ENCODE measurements around the gene CA10. TPM values are rescaled to one million over a fixed set of nuclear protein-coding genes. Genes with fewer than 3 reads are reported as not detected.

CA10 gene
- total and polyA plus RNA-seq, 2 donors (not counting 1 experiment from before 2014, with no cell fraction given): not detected

DNA sequence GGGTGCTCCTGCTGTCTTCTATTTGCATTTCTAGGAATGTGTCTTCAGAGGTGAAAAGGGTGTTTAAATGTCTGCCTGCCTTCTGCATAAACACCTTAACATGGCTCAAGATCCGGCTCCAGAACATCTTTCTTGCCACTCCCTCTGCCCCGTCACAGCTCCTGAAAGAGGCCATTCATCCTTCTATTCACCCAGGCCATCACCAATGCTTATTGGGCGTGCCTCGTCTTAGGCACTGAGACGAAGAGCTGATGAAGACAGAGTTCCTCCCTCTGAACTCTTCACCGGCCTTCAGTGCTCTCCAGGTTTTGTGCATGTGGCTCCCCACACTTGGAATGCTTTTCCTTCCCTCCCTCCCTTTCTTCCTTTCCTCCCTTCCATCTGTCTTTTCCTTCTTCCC is 511.4 kb downstream of the CA10 start:
- H3K4me3 Mint-ChIP-seq: no peak overlapping the region
- WGBS (ENCODE audit: insufficient coverage): 63% methylated on average over 6 of the region's 6 CpGs
- no peaks in the 10 kb centered on the region for H3K4me1 Mint-ChIP-seq
- Histone ChIP-seq H3K4me2 (replicated peaks; ENCODE audit: low read depth, low read length, poor library complexity, severe bottlenecking) (no peak overlapping the region), H3K4me3 (ENCODE audit: control extremely low read depth in 1 of 5, extremely low read depth in 1 of 5, insufficient read depth in 1 of 5, low read depth in 2 of 5, low read length in 4 of 5) (no peak overlapping the region), H3K9me3 (ENCODE audit: control extremely low read depth in 1 of 3, control insufficient read depth in 2 of 3, insufficient read depth in 1 of 3, low read length in 2 of 3) (no peaks in the 10 kb centered on the region), H3K79me2 (ENCODE audit: control insufficient read depth, insufficient read depth, low read length) (no peaks in the 10 kb centered on the region), H3K27ac (ENCODE audit: low read length in 2 of 2) (no peak overlapping the region), H3K27me3 (replicated peaks in 1 of 4; ENCODE audit: control extremely low read depth in 1 of 4, control insufficient read depth in 3 of 4, insufficient read depth in 4 of 4, low read length in 3 of 4) (no peaks in the 10 kb centered on the region), H3K4me1 (ENCODE audit: control insufficient read depth in 2 of 2, insufficient read depth in 2 of 2, low read length in 2 of 2) (no peaks in the 10 kb centered on the region), H2AFZ (ENCODE audit: insufficient read depth, low read depth, low read length, poor library complexity, severe bottlenecking) (no peak overlapping the region), H3K36me3 (replicated peaks in 1 of 2; ENCODE audit: control extremely low read depth in 1 of 2, control insufficient read depth in 1 of 2, extremely low read depth in 1 of 2, insufficient read depth in 2 of 2, low read length in 1 of 2) (no peaks in the 10 kb centered on the region), H3K9ac (ENCODE audit: low read length) (no peak overlapping the region), H4K20me1 (ENCODE audit: control insufficient read depth, insufficient read depth, low read length, poor library complexity, severe bottlenecking) (no peaks in the 10 kb centered on the region)
- peaks cover 14% of the 10 kb centered on the region for H3K27me3 Mint-ChIP-seq
- ATAC-seq (ENCODE audit: low read depth): no peak
- ChIA-PET CTCF (no interaction called here), POLR2A (no interaction called here)
- no peak for TF ChIP-seq EZH2 (IDR thresholded peaks at IDR 0.05; ENCODE audit: borderline replicate concordance, insufficient read depth, low read depth, low read length, poor library complexity, severe bottlenecking)
- TF ChIP-seq, protein P1, sequence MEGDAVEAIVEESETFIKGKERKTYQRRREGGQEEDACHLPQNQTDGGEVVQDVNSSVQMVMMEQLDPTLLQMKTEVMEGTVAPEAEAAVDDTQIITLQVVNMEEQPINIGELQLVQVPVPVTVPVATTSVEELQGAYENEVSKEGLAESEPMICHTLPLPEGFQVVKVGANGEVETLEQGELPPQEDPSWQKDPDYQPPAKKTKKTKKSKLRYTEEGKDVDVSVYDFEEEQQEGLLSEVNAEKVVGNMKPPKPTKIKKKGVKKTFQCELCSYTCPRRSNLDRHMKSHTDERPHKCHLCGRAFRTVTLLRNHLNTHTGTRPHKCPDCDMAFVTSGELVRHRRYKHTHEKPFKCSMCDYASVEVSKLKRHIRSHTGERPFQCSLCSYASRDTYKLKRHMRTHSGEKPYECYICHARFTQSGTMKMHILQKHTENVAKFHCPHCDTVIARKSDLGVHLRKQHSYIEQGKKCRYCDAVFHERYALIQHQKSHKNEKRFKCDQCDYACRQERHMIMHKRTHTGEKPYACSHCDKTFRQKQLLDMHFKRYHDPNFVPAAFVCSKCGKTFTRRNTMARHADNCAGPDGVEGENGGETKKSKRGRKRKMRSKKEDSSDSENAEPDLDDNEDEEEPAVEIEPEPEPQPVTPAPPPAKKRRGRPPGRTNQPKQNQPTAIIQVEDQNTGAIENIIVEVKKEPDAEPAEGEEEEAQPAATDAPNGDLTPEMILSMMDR (IDR thresholded peaks at IDR 0.05): no peak
- no peak for DNase-seq
- no peak overlapping the region for H3K27ac Mint-ChIP-seq
- H3K9me3 Mint-ChIP-seq (ENCODE audit: insufficient read depth): no peaks in the 10 kb centered on the region
- intact Hi-C loops (cut with micrococcal nuclease): no loop called here

GRCh38 chr17:51646539-51646938 is 512.0 kb downstream of the CA10 start:
- Histone ChIP-seq H2AFZ (ENCODE audit: insufficient read depth, low read depth, low read length, poor library complexity, severe bottlenecking) (no peak overlapping the region), H3K9me3 (ENCODE audit: control extremely low read depth in 1 of 3, control insufficient read depth in 2 of 3, insufficient read depth in 1 of 3, low read length in 2 of 3) (no peaks in the 10 kb centered on the region), H4K20me1 (ENCODE audit: control insufficient read depth, insufficient read depth, low read length, poor library complexity, severe bottlenecking) (no peaks in the 10 kb centered on the region), H3K79me2 (ENCODE audit: control insufficient read depth, insufficient read depth, low read length) (no peaks in the 10 kb centered on the region), H3K27me3 (replicated peaks in 1 of 4; ENCODE audit: control extremely low read depth in 1 of 4, control insufficient read depth in 3 of 4, insufficient read depth in 4 of 4, low read length in 3 of 4) (no peaks in the 10 kb centered on the region), H3K36me3 (replicated peaks in 1 of 2; ENCODE audit: control extremely low read depth in 1 of 2, control insufficient read depth in 1 of 2, extremely low read depth in 1 of 2, insufficient read depth in 2 of 2, low read length in 1 of 2) (no peaks in the 10 kb centered on the region), H3K9ac (ENCODE audit: low read length) (no peak overlapping the region), H3K27ac (ENCODE audit: low read length in 2 of 2) (no peak overlapping the region), H3K4me2 (replicated peaks; ENCODE audit: low read depth, low read length, poor library complexity, severe bottlenecking) (no peak overlapping the region), H3K4me1 (ENCODE audit: control insufficient read depth in 2 of 2, insufficient read depth in 2 of 2, low read length in 2 of 2) (no peaks in the 10 kb centered on the region), H3K4me3 (ENCODE audit: control extremely low read depth in 1 of 5, extremely low read depth in 1 of 5, insufficient read depth in 1 of 5, low read depth in 2 of 5, low read length in 4 of 5) (no peak overlapping the region)
- TF ChIP-seq, protein P1 (IDR thresholded peaks at IDR 0.05): no peak
- TF ChIP-seq EZH2 (IDR thresholded peaks at IDR 0.05; ENCODE audit: borderline replicate concordance, insufficient read depth, low read depth, low read length, poor library complexity, severe bottlenecking): no peak
- intact Hi-C loops (cut with micrococcal nuclease): no loop called here
- no peaks in the 10 kb centered on the region for H3K9me3 Mint-ChIP-seq (ENCODE audit: insufficient read depth)
- H3K27me3 Mint-ChIP-seq: peaks cover 11% of the 10 kb centered on the region
- no peaks in the 10 kb centered on the region for H3K4me1 Mint-ChIP-seq
- ATAC-seq (ENCODE audit: low read depth): no peak
- no peak overlapping the region for H3K27ac Mint-ChIP-seq
- 77% methylated on average over 4 of the region's 4 CpGs for WGBS (ENCODE audit: insufficient coverage)
- POLR2A ChIA-PET: no interaction called here
- CTCF ChIA-PET: no interaction called here
- no peak for DNase-seq
- H3K4me3 Mint-ChIP-seq: no peak overlapping the region
